ENCODE results near the gene HAGH. TPM values are rescaled to one million over a fixed set of nuclear protein-coding genes. Genes with fewer than 3 reads are reported as not detected.

HAGH gene
- polyA plus RNA-seq, 1 donor from 2014 or later = 163 TPM

DNA sequence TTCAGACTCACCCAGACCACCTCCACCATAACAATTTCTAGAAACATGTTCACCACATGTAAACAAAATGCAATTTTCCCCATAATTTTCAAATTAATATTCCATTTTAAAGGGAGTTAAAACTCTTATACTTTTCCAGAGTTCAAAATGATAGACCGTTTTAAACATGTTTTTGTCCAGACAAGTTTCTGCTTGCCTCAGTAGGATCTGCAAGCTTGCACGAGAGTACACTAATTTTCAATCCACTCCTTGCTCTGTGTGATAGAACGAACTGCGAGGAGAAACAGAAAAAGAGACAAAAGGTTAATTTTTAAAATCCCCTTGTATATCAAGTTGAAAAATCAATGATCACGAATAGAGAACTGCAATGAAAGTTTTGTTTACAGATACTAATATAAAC, 7.5 kb upstream of the HAGH start:
- TF ChIP-seq SMC3 (conservative IDR thresholded peaks at IDR 0.05; ENCODE audit: poor library complexity) (no peak), TAF1 (IDR thresholded peaks at IDR 0.05; ENCODE audit: low read depth) (no peak), POLR2AphosphoS5 (IDR thresholded peaks at IDR 0.05) (no peak), RAD21 (conservative IDR thresholded peaks at IDR 0.05) (no peak), EZH2 (IDR thresholded peaks at IDR 0.05; ENCODE audit: borderline replicate concordance, insufficient read depth, low read length, poor library complexity, severe bottlenecking) (no peak), EP300 (conservative IDR thresholded peaks at IDR 0.05; ENCODE audit: poor library complexity, severe bottlenecking) (no peak), MXI1 (conservative IDR thresholded peaks at IDR 0.05; ENCODE audit: poor library complexity, severe bottlenecking) (no peak)
- TF ChIP-seq, protein P1, sequence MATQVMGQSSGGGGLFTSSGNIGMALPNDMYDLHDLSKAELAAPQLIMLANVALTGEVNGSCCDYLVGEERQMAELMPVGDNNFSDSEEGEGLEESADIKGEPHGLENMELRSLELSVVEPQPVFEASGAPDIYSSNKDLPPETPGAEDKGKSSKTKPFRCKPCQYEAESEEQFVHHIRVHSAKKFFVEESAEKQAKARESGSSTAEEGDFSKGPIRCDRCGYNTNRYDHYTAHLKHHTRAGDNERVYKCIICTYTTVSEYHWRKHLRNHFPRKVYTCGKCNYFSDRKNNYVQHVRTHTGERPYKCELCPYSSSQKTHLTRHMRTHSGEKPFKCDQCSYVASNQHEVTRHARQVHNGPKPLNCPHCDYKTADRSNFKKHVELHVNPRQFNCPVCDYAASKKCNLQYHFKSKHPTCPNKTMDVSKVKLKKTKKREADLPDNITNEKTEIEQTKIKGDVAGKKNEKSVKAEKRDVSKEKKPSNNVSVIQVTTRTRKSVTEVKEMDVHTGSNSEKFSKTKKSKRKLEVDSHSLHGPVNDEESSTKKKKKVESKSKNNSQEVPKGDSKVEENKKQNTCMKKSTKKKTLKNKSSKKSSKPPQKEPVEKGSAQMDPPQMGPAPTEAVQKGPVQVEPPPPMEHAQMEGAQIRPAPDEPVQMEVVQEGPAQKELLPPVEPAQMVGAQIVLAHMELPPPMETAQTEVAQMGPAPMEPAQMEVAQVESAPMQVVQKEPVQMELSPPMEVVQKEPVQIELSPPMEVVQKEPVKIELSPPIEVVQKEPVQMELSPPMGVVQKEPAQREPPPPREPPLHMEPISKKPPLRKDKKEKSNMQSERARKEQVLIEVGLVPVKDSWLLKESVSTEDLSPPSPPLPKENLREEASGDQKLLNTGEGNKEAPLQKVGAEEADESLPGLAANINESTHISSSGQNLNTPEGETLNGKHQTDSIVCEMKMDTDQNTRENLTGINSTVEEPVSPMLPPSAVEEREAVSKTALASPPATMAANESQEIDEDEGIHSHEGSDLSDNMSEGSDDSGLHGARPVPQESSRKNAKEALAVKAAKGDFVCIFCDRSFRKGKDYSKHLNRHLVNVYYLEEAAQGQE (IDR thresholded peaks at IDR 0.05; ENCODE audit: borderline replicate concordance) = no peak
- TF ChIP-seq, protein P2, sequence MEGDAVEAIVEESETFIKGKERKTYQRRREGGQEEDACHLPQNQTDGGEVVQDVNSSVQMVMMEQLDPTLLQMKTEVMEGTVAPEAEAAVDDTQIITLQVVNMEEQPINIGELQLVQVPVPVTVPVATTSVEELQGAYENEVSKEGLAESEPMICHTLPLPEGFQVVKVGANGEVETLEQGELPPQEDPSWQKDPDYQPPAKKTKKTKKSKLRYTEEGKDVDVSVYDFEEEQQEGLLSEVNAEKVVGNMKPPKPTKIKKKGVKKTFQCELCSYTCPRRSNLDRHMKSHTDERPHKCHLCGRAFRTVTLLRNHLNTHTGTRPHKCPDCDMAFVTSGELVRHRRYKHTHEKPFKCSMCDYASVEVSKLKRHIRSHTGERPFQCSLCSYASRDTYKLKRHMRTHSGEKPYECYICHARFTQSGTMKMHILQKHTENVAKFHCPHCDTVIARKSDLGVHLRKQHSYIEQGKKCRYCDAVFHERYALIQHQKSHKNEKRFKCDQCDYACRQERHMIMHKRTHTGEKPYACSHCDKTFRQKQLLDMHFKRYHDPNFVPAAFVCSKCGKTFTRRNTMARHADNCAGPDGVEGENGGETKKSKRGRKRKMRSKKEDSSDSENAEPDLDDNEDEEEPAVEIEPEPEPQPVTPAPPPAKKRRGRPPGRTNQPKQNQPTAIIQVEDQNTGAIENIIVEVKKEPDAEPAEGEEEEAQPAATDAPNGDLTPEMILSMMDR (IDR thresholded peaks at IDR 0.05; ENCODE audit: poor library complexity, severe bottlenecking) = no peak
- Histone ChIP-seq H3K4me2 (ENCODE audit: low read length) (no peak overlapping the region), H3K36me3 (ENCODE audit: insufficient read depth, low read length) (no peaks in the 10 kb centered on the region), H3F3A (ENCODE audit: insufficient read depth, low read length, poor library complexity, severe bottlenecking) (no peaks in the 10 kb centered on the region), H3K79me2 (replicated peaks; ENCODE audit: insufficient read depth, low read length) (peaks cover 2% of the 10 kb centered on the region), H3K27ac (ENCODE audit: low read length) (no peak overlapping the region), H2AFZ (ENCODE audit: low read depth, low read length) (no peak overlapping the region), H3K9ac (ENCODE audit: low read length) (no peak overlapping the region), H3K27me3 (ENCODE audit: insufficient read depth, low read depth, low read length) (no peaks in the 10 kb centered on the region), H4K20me1 (ENCODE audit: insufficient read depth) (no peaks in the 10 kb centered on the region), H3K4me3 (ENCODE audit: low read length) (no peak overlapping the region), H3K9me2 (ENCODE audit: insufficient read depth, low read length) (no peaks in the 10 kb centered on the region), H3K9me3 (ENCODE audit: low read length) (no peaks in the 10 kb centered on the region)

DNA sequence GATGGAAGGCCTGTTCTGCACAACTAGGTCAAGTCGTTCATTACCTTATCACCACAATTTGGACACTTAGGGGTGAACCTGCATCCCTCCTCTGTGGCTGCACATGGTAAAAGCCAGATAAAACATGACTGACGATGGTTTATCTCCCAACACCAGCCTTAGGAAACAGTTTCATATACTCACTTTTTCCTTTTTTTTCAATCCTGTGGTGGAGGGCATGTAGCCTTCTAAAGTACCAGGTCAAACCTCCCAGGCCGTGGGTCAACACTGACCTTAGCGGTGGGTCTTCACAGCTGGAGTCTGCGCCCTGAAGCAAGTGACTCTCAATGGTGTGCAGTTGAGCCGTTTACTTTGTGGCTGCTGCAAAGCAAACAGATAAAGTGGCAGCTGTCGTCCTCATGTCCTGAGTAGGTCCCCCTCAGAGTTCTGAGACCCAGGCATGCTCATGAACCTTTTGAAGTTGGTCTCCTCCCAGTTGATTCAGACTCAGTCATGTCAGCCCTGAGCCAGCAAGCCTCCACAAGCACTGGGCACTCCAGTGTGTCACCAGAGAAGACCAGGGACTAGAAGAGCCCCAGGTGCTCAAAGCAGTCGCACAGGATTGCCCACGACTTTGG, 6.3 kb upstream of the HAGH start:
- Histone ChIP-seq H4K20me1 (ENCODE audit: insufficient read depth) (no peaks in the 10 kb centered on the region), H3K27me3 (ENCODE audit: insufficient read depth, low read depth, low read length) (no peaks in the 10 kb centered on the region), H3K27ac (ENCODE audit: low read length) (no peak overlapping the region), H3K9ac (ENCODE audit: low read length) (no peak overlapping the region), H2AFZ (ENCODE audit: low read depth, low read length) (no peak overlapping the region), H3K4me3 (ENCODE audit: low read length) (no peak overlapping the region), H3K4me2 (ENCODE audit: low read length) (no peak overlapping the region), H3K36me3 (ENCODE audit: insufficient read depth, low read length) (no peaks in the 10 kb centered on the region), H3K79me2 (replicated peaks; ENCODE audit: insufficient read depth, low read length) (peaks cover 13% of the 10 kb centered on the region), H3K9me3 (ENCODE audit: low read length) (no peaks in the 10 kb centered on the region), H3F3A (ENCODE audit: insufficient read depth, low read length, poor library complexity, severe bottlenecking) (no peaks in the 10 kb centered on the region), H3K9me2 (ENCODE audit: insufficient read depth, low read length) (no peaks in the 10 kb centered on the region)
- TF ChIP-seq SMC3 (conservative IDR thresholded peaks at IDR 0.05; ENCODE audit: poor library complexity) (no peak), MXI1 (conservative IDR thresholded peaks at IDR 0.05; ENCODE audit: poor library complexity, severe bottlenecking) (no peak), TAF1 (IDR thresholded peaks at IDR 0.05; ENCODE audit: low read depth) (no peak), EP300 (conservative IDR thresholded peaks at IDR 0.05; ENCODE audit: poor library complexity, severe bottlenecking) (no peak), POLR2AphosphoS5 (IDR thresholded peaks at IDR 0.05) (no peak), RAD21 (conservative IDR thresholded peaks at IDR 0.05) (no peak), EZH2 (IDR thresholded peaks at IDR 0.05; ENCODE audit: borderline replicate concordance, insufficient read depth, low read length, poor library complexity, severe bottlenecking) (no peak)
- TF ChIP-seq, protein P2 (IDR thresholded peaks at IDR 0.05; ENCODE audit: poor library complexity, severe bottlenecking) = no peak
- TF ChIP-seq, protein P1 (IDR thresholded peaks at IDR 0.05; ENCODE audit: borderline replicate concordance) = no peak

All from neural cell (in vitro differentiated cells).